GM12874 (cell line): Measurements from ENCODE around the gene PTCRA.

Source experiments
- CTCF ChIP-seq: IDR thresholded peaks from 2 replicates; pipeline ENCODE4 v1.5.1; 2011; ENCODE audit warnings: low read depth, mild to moderate bottlenecking, control low read depth, low read length, moderate library complexity; ENCODE audit not compliant: insufficient read depth

Gene PTCRA

DNA sequence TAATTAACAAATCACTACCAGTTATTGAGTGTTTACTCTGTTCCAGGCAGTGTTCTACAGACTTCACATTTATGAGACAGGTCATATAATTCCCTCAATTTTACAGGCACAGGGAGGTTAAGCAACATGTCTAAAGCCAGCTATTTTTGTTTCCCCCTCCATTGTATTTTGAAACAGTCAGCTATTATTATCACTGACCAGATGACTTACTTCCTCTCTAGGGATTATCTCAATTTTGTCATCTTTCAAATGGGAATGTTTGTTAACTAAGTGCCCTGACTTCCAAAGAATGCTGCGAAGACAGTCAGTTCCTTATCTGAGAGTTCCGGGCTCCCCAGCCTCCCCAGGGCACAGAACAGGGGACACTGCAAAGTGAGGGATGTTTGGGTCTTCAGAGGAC lies 7.8 kb downstream of the PTCRA start:
- no peak for TF ChIP-seq CTCF

DNA sequence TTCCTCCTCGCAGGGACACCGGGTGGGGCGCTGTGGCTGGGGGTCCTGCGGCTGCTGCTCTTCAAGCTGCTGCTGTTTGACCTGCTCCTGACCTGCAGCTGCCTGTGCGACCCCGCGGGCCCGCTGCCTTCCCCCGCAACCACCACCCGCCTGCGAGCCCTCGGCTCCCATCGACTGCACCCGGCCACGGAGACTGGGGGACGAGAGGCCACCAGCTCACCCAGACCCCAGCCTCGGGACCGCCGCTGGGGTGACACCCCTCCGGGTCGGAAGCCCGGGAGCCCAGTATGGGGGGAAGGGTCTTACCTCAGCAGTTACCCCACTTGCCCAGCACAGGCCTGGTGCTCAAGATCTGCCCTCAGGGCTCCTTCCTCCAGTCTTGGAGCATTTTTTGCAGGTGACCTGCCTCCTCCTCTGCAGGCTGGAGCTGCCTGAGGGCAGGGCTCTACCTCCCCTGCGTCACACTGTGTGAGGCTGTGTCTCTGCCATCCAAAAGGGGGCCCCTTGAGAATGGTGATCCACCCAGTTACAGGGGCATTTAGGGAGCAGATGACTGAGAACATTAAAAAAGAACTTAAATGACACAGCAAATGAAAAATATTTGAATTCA lies 9.5 kb downstream of the PTCRA start:
- no peak for TF ChIP-seq CTCF

- no peak for TF ChIP-seq CTCF
Observed at GRCh38 chr6:42928986-42929820, 13.3 kb downstream of the PTCRA start, which contains the start of gene CNPY3. CNPY3 (plus strand) TSS chr6:42929480; CDS start chr6:42929571, 91 bp downstream.

DNA sequence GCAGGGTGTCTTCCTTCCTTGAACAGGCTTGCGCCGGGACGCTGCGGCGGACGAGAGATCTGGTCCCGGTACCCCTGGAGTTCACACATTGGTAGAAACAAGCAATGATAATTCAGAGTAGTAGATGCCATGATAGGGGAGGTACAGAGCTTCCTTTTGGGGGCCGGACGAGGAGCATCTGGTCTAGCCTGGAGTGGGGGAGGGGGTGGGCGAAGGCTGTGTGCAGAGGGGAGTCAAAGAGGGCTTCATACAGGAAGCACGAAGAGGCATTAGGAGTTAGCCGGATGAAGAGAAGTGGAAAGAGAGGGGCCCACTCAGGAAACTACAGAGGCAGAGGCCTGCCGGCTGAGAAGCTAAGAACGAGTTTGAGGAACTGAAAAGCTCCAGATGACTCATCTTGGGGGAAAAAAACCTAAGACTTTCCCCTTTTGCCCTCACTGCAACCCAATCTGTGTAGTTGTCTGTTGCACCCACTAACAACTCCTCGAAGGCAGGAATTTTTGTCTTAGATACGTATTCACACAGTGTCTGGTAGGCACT lies 14.0 kb downstream of the PTCRA start:
- no peak for TF ChIP-seq CTCF

GRCh38 chr6:42932412-42932811 lies 16.6 kb downstream of the PTCRA start:
- no peak for TF ChIP-seq CTCF

- TF ChIP-seq CTCF: no peak
Observed at GRCh38 chr6:42933205-42933604, 17.4 kb downstream of the PTCRA start.

DNA sequence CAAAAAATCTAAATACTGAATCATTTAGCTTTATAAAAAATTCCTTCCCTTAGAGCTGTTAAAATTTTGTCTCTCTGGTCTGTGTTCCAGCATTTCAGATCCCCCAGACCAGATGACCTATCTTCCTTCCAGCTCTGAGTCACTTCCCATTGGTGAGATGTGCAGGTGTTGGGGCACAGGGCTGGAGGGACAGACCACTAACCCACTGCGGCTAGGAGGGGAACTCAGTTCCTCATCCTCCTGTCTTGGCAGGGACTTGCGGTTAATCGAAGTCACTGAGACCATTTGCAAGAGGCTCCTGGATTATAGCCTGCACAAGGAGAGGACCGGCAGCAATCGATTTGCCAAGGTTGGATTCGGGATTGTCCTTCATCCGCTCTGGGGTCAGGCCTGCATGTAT lies 19.5 kb downstream of the PTCRA start:
- TF ChIP-seq CTCF: no peak
